NCI-H1417 (cell line): ENCODE data around the gene SATB2.

Experiments used
- DNase-seq, 3 experiments: peaks; one replicate each; lab custom pipeline; 2025; lab: John Stamatoyannopoulos, UW

SATB2 gene

DNA sequence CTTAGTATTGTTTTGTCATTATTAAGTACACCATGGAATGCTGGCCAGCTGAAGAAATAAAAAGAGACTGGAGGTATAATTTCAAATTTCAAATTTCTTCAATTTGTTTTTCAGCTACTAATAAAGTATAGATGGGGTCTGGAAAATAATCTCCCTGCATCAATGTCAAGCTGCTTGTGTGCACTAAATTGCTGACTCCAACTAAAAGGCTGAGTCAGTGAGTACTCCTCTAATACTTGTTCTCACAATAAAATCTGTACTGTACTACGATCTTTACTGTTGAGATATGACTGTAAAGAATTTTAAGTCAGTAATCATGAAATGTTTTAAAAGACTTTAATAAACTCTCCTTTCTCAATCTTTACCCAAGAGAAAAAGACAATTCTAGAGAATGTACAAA, 131.9 kb downstream of the SATB2 start:
- no peak for DNase-seq

DNA sequence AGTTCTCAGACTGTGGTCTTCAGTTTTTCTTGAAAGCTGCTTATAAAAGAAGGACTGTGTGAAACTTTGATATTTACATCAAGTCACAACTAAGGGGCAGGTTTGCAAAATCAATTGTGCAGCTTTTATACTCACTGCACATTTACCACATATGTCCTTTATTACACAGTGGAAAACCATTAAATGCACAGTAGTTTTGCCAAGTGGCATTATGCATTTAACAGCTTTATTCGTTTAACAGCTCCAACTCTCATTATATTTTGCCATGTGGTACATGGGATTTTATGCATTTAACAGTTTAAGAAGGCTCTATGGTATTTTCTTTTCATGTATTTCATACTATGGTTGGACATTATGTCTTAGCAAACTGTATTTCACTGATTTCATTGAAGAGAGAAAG, 135.6 kb downstream of the SATB2 start:
- no peak for DNase-seq

DNA sequence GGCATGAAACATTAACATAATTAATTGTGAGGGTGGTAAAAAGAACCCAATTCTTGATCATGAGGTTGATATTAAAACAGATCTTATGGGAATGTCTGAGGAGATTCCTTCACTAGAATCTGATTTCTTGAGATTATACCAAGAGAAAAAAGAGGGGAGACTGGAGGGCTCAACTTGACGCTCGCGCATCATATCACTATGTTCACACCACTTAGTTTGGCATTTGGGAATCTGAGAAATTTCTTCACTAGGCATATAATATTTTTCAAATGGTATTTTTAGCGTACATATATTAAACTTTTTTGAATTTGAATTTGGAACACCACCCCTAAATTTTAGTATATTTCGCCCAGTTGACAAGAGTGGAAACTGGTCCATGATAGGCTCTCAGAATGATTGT, 140.1 kb downstream of the SATB2 start:
- no peak for DNase-seq

- DNase-seq, result no peak
Observed at GRCh38 chr2:199316851-199317250, 140.9 kb downstream of the SATB2 start.

DNA sequence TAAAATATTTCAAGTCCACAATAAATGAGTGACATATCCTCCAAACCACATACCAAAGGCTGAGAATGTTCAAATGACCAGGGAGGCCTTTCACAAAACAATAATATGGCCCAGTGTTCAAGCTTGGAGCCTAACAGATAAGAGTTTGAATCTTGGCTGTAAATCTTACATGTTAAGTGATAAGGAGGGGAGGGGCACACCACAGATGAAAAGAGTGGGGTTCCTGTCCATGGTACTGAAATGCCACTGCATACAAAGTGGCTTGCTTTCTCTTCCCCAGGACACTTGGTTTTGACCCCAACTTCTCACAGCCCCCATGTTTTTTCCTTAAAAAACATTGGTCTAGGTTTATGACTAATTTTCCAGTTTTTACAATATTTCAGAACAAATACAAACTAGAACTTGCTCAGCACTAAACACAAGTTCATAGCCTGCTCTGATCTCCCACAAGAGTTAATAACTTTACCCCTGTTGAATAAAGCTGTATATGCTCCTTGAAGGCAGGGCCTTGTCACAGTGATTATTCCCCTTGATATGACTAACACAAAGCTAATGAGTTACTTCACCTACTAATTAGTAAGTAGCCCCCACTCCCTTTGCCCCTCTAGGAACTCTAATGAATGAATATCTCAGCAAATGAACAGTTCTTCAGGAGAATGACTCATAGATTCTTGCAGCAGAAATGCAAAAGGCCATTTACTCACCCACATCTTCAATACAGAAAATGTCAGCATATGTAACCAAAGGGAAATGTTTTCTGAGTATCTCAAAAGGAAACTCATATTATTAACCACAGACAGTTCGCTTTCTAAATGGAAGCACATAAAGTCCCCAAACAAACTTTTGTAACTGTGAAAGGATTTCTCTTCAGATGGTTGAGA, 142.2 kb downstream of the SATB2 start:
- no peak for DNase-seq

GRCh38 chr2:199312931-199313330, 144.8 kb downstream of the SATB2 start:
- no peak for DNase-seq

DNA sequence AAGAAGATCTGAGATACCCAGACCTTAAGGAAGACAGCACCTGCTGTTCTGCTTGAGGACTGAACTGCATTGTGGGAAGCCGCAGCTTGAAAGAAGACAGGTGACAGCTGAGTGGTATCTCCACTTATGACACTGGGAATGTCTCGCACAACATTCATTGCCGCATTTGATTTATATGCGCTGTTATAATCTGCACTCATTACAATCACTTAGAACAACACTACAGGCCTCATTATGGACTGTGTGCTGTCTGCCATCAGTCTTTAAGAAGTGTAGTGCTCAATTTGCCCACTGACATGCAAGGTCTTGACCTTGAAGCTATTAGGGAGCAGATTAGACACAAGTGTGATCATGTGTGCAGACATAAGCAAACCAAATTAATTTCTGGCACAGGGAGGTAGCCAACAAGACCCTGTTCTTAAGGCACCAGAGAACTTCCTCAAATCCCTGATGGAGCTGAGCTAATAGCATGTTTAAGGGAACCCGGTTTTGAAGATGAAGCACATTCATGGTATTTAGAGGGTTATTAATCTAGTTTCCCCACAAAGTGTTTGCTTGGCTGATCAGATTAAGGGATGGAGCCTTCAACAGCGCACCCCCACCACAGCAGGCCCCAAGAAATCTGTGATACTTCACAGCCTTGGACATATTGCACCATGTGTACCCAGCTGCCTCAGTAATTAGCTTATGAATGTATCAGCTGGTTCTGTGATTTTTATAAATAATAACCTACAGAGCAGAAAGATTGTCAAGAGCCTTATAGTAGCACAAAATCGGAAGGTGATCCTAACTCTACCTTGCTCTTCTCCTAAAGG, 146.8 kb downstream of the SATB2 start:
- peak; percentile 88 to 97 (median 95) for DNase-seq

- DNase-seq, result peak; percentile 46 to 86 (median 83)
Observed at GRCh38 chr2:199309973-199310372, 147.8 kb downstream of the SATB2 start.

GRCh38 chr2:199309411-199309810, 148.3 kb downstream of the SATB2 start:
- DNase-seq, result peak in 2 of 3 experiments; percentile 16 to 44

DNA sequence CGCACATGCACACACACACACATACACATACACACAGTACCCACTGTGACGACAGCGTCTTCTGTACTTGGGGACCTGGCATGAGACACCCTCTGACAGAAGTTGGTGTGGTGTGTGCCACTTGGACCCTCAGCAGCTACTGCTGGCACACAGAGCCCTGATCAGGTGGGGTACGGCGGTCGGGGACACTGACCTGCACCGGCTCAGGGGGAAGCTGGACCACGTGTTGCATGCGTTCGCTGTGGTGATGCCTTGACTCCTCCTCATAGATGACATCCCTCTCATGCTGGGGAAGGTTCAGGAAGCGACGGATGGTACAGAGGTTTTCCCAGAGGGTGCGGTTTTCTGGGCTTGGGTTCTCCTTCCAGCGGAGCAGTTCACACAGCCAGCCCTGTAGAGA, 149.2 kb downstream of the SATB2 start:
- DNase-seq, result no peak

DNA sequence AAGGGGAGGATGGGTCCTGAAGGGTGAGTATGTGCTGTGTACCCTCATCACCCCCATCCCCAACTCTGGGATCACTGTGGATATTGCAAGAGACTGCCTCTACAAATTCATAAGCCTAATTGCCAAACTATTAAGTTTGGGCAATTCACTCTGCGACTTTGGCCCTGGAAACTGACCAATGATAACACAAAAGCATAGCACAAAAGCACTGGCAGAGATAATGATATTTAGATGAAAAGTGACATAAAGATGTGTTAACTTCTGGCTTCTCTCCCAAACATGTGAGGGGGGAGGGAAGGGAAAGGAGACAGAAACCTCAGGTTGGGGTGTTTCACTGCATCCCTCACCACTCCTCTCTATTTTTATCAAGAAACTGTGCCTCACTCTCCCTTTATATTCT, 150.3 kb downstream of the SATB2 start:
- no peak for DNase-seq

DNA sequence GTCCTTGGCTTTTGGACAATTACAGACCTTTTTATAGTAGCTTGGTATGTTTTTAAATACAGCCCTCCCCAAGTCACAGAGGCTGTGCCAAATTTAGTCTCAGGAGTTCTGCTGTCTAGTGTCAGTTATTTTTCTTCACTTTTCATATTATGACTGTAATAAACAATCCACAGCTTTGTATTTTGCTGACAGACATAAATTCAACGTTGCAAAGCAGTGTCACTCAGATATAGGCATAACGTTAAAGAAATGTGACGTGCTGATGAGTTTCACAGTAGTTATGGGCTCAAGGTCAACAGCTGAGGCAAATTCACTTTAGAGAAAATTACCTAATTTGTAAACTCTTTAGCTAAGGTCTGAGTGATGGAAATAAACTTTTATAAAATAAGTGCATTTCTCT, 151.6 kb downstream of the SATB2 start:
- DNase-seq, result no peak

GRCh38 chr2:199303728-199304177, 154.0 kb downstream of the SATB2 start:
- no peak for DNase-seq

DNA sequence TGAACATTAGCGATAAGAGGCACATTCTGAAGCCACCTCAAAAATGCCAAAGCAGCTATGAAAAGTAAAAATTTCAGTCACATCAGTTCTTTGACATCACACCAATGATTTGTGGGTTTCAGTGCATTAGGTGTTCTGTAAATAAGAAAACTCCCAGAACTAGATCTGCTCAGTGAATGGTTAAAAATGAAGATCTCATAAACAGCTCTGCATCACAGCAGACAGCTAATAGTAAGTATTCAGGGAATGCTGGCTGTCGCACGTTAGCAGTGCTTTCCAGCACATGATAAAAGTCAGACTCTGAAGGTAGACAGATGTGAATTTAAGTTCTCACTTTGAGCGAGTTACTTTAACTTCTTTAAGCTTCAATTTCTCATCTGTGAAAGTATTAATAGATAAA, 154.9 kb downstream of the SATB2 start:
- no peak for DNase-seq

- DNase-seq, result no peak
Observed at GRCh38 chr2:199288424-199288823, 169.3 kb downstream of the SATB2 start.

GRCh38 chr2:199282309-199282708, 175.4 kb downstream of the SATB2 start:
- no peak for DNase-seq

GRCh38 chr2:199279146-199279545, 178.6 kb downstream of the SATB2 start:
- DNase-seq, result no peak

GRCh38 chr2:199278099-199278498, 179.6 kb downstream of the SATB2 start:
- peak in 1 of 3 experiments; percentile 22 for DNase-seq

DNA sequence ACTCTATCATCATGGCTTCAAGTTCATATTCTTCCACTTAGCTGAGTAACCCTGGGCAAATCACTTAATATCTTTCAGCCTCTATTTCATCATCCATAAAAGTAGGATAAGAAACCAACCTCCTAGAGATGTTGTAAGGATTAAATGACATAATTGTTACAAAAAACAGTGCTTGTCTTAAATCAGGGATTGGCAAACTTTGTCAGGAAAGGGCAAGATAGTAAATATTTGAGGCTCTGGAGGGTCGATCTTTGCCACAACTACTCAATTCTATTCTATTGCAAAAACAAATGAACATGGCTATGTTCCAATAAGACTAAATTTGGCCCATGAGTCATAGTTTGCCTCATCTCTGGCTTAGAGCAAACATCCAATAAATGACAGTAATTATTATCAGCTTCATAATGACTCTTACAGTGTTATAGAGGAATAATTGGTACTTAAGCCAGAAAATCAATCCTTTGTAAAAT, 184.7 kb downstream of the SATB2 start:
- peak in 2 of 3 experiments; percentile 29 to 79 for DNase-seq

- no peak for DNase-seq
Observed at GRCh38 chr2:199261936-199262335, 195.8 kb downstream of the SATB2 start.

DNA sequence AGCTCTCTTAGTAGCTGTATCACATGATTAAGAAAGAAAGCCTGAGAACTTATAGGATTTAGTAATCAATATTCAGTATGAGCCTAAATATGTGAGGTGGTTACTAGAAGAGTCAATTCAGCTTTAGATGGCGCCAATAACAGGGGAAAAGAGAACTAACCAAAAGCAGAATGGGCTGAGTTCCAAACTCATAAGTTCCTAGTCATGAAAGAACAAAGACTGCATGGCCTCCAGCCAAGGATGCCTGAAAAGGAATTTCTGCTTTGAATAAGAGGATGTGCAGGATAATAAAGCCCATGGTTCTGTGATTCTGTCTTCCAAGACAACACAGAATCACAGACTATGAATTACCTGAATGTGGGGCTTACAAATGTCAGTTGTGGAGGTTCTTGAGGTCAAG, 196.5 kb downstream of the SATB2 start:
- DNase-seq, result peak in 1 of 3 experiments; percentile 10

DNA sequence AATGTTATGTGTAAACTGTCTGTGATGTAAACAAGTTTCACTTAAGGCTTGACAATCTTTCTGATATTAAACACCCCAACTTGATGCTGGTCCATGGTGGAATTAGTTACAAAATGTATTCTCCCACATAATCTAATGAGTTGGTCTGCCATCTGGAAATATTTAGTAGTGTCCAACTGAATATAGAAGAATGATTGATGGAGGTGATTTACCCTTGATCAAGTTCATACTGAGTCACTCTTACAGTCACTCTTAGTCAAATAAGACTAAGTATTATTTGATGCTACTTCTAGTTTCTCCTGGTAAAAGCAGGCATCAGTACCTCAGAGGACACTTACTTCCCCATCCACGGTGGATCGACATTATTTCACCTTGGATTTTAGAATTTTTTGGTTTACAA, 198.1 kb downstream of the SATB2 start:
- no peak for DNase-seq

DNA sequence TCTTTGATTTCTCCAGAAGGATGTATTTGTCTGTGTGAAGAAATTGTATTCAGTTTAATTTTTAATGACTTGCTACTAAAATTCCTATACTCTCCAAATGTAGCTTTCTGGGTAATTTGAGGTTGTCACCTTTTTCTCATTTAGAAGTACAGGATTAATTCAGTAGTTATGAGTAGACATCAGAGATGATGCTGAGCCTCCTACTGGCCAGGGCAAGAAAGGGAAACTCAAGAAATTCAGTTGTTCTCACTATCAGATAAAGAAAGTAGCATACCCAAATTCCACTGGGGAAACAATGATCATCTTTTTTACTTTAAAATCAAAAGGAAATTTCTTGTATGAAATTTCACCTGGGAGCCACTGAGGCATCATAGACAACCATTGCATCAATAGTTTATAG, 199.4 kb downstream of the SATB2 start:
- no peak for DNase-seq
